ENCODE results near the gene USP34.
"Not testable (repeated sequence)": the region's sequence is repeated elsewhere in the genome, so short reads cannot be mapped to it uniquely, and the experiment has no call there.

The USP34 gene

GRCh38 chr2:61183795-61184194 is 287.1 kb downstream of the USP34 start:
- DNase-seq (ENCODE audit: low spot score), result no peak

GRCh38 chr2:61182059-61182383 is 288.9 kb downstream of the USP34 start:
- no peak for DNase-seq (ENCODE audit: low spot score)

GRCh38 chr2:61181382-61182058 is 289.4 kb downstream of the USP34 start:
- no peak for DNase-seq (ENCODE audit: low spot score)

- DNase-seq (ENCODE audit: low spot score), result no peak
Measured at GRCh38 chr2:61180686-61181085, 290.2 kb downstream of the USP34 start.

- peak; percentile 56 for DNase-seq (ENCODE audit: low spot score)
Measured at GRCh38 chr2:61179701-61180639, 290.9 kb downstream of the USP34 start.

- no peak for DNase-seq (ENCODE audit: low spot score)
Measured at GRCh38 chr2:61178603-61179545, 292.0 kb downstream of the USP34 start.

GRCh38 chr2:61177727-61178549 is 292.9 kb downstream of the USP34 start:
- peak; percentile 17 for DNase-seq (ENCODE audit: low spot score)

GRCh38 chr2:61176755-61177726 is 293.8 kb downstream of the USP34 start:
- peak; percentile 98 for DNase-seq (ENCODE audit: low spot score)

GRCh38 chr2:61175036-61175435 is 295.9 kb downstream of the USP34 start:
- no peak for DNase-seq (ENCODE audit: low spot score)

GRCh38 chr2:61173116-61173515 is 297.8 kb downstream of the USP34 start:
- no peak for DNase-seq (ENCODE audit: low spot score)

- DNase-seq (ENCODE audit: low spot score), result no peak
Measured at GRCh38 chr2:61172671-61173070, 298.2 kb downstream of the USP34 start.

- no peak for DNase-seq (ENCODE audit: low spot score)
Measured at GRCh38 chr2:61167579-61167978, 303.3 kb downstream of the USP34 start.

- DNase-seq (ENCODE audit: low spot score), result no peak
Measured at GRCh38 chr2:61165946-61166345, 304.9 kb downstream of the USP34 start.

GRCh38 chr2:61165082-61165481 is 305.8 kb downstream of the USP34 start:
- not testable (repeated sequence) for DNase-seq (ENCODE audit: low spot score)

GRCh38 chr2:61162721-61163120 is 308.2 kb downstream of the USP34 start:
- DNase-seq (ENCODE audit: low spot score), result no peak

GRCh38 chr2:61161888-61162287 is 309.0 kb downstream of the USP34 start, which contains the start of gene C2orf74:
Gene C2orf74 (plus strand): TSS chr2:61162188. CDS start chr2:61162515, 327 bp downstream.
- no peak for DNase-seq (ENCODE audit: low spot score)

- DNase-seq (ENCODE audit: low spot score), result no peak
Measured at GRCh38 chr2:61158356-61158955, 312.4 kb downstream of the USP34 start.

- no peak for DNase-seq (ENCODE audit: low spot score)
Measured at GRCh38 chr2:61157371-61158003, 313.4 kb downstream of the USP34 start.

GRCh38 chr2:61151436-61151835 is 319.5 kb downstream of the USP34 start:
- DNase-seq (ENCODE audit: low spot score), result no peak

All from AG08395 (cell line).